ENCODE data around the gene DHH. TPM values are rescaled to one million over a fixed set of nuclear protein-coding genes. Genes with fewer than 3 reads are reported as not detected.

DHH gene
- polyA plus RNA-seq, 3 donors: not detected

- peaks cover 97% of the 10 kb centered on the region for H4K20me1 ChIP-seq (ENCODE audit: insufficient read depth, low read length)
- peak overlapping the region in 3 of 7 donors; percentile 53 to 78 (median 68) for H3K27ac Mint-ChIP-seq
- no peak overlapping the region for H3K4me2 ChIP-seq (replicated peaks; ENCODE audit: extremely low read depth, low read length, poor library complexity, severe bottlenecking)
- no peak overlapping the region for H3K4me3 Mint-ChIP-seq
- peaks cover 0 to 3% (median 0%) of the 10 kb centered on the region in 3 donors for H3K27me3 Mint-ChIP-seq (ENCODE audit: low read depth in 3 of 3)
- no peak overlapping the region for H3K4me3 ChIP-seq (replicated peaks in 1 of 3; ENCODE audit: low read depth in 2 of 3, low read length in 3 of 3)
- no peaks in the 10 kb centered on the region for H3K9me3 ChIP-seq (replicated peaks in 1 of 2; ENCODE audit: control insufficient read depth in 1 of 2, insufficient read depth in 1 of 2, low read length in 2 of 2)
- H3K79me2 ChIP-seq (ENCODE audit: insufficient read depth, low read length): peaks cover 77% of the 10 kb centered on the region
- H3K4me1 ChIP-seq (ENCODE audit: control insufficient read depth in 1 of 2, insufficient read depth in 2 of 2, low read length in 2 of 2): peaks cover 23 to 24% of the 10 kb centered on the region in 2 donors
- no peak for DNase-seq
- peaks cover 30% of the 10 kb centered on the region for H3K4me1 Mint-ChIP-seq
- H3K36me3 Mint-ChIP-seq: peaks cover 74 to 86% of the 10 kb centered on the region in 2 donors
- H3K9ac ChIP-seq (ENCODE audit: insufficient read depth, low read length, poor library complexity, severe bottlenecking): no peak overlapping the region
- peaks cover 73 to 78% of the 10 kb centered on the region in 2 donors for H3K36me3 ChIP-seq (replicated peaks in 1 of 2; ENCODE audit: control insufficient read depth in 1 of 2, insufficient read depth in 2 of 2, low read length in 2 of 2)
- H2AFZ ChIP-seq (ENCODE audit: insufficient read depth, low read depth, low read length, poor library complexity, severe bottlenecking): no peak overlapping the region
- H3K27me3 ChIP-seq (ENCODE audit: control insufficient read depth in 2 of 2, insufficient read depth in 2 of 2, low read length in 2 of 2): no peaks in the 10 kb centered on the region
- TF ChIP-seq CTCF (IDR thresholded peaks at IDR 0.05): no peak
- intact Hi-C loops (cut with micrococcal nuclease): no loop called here
- WGBS (ENCODE audit: insufficient coverage): 94% methylated on average over 10 of the region's 16 CpGs
- no peaks in the 10 kb centered on the region for H3K9me3 Mint-ChIP-seq
- H3K27ac ChIP-seq (ENCODE audit: low read depth in 1 of 2, low read length in 2 of 2): no peak overlapping the region
Observed at GRCh38 chr12:49052451-49053208, 42.0 kb downstream of the DHH start.

GRCh38 chr12:49051777-49052438, 42.7 kb downstream of the DHH start:
- Histone ChIP-seq H3K4me1 (ENCODE audit: control insufficient read depth in 1 of 2, insufficient read depth in 2 of 2, low read length in 2 of 2) (peaks cover 16 to 17% of the 10 kb centered on the region in 2 donors), H3K4me2 (replicated peaks; ENCODE audit: extremely low read depth, low read length, poor library complexity, severe bottlenecking) (no peak overlapping the region), H4K20me1 (ENCODE audit: insufficient read depth, low read length) (peaks cover 98% of the 10 kb centered on the region), H3K27me3 (ENCODE audit: control insufficient read depth in 2 of 2, insufficient read depth in 2 of 2, low read length in 2 of 2) (no peaks in the 10 kb centered on the region), H3K36me3 (replicated peaks in 1 of 2; ENCODE audit: control insufficient read depth in 1 of 2, insufficient read depth in 2 of 2, low read length in 2 of 2) (peaks cover 80 to 85% of the 10 kb centered on the region in 2 donors), H3K27ac (ENCODE audit: low read depth in 1 of 2, low read length in 2 of 2) (no peak overlapping the region), H3K9ac (ENCODE audit: insufficient read depth, low read length, poor library complexity, severe bottlenecking) (no peak overlapping the region), H3K79me2 (ENCODE audit: insufficient read depth, low read length) (peaks cover 69% of the 10 kb centered on the region), H2AFZ (ENCODE audit: insufficient read depth, low read depth, low read length, poor library complexity, severe bottlenecking) (no peak overlapping the region), H3K9me3 (replicated peaks in 1 of 2; ENCODE audit: control insufficient read depth in 1 of 2, insufficient read depth in 1 of 2, low read length in 2 of 2) (no peaks in the 10 kb centered on the region), H3K4me3 (replicated peaks in 1 of 3; ENCODE audit: low read depth in 2 of 3, low read length in 3 of 3) (no peak overlapping the region)
- DNase-seq: no peak
- peaks cover 0 to 3% (median 0%) of the 10 kb centered on the region in 3 donors for H3K27me3 Mint-ChIP-seq (ENCODE audit: low read depth in 3 of 3)
- intact Hi-C loops (cut with micrococcal nuclease): no loop called here
- peaks cover 80 to 89% of the 10 kb centered on the region in 2 donors for H3K36me3 Mint-ChIP-seq
- no peaks in the 10 kb centered on the region for H3K9me3 Mint-ChIP-seq
- TF ChIP-seq CTCF (IDR thresholded peaks at IDR 0.05): no peak
- no peak overlapping the region for H3K4me3 Mint-ChIP-seq
- WGBS (ENCODE audit: insufficient coverage): over 99% methylated on average over 18 of the region's 20 CpGs
- peak overlapping the region in 2 of 7 donors; percentile 0 to 68 for H3K27ac Mint-ChIP-seq
- H3K4me1 Mint-ChIP-seq: peaks cover 23% of the 10 kb centered on the region
